NCI-H1048 (cell line): Measurements from ENCODE around the gene THAP4.
"Not testable (repeated sequence)": the region's sequence is repeated elsewhere in the genome, so short reads cannot be mapped to it uniquely, and the experiment has no call there.

ENCODE experiments used
- DNase-seq: peaks from one replicate; lab custom pipeline; 2025; lab: John Stamatoyannopoulos, UW

THAP4 gene

DNA sequence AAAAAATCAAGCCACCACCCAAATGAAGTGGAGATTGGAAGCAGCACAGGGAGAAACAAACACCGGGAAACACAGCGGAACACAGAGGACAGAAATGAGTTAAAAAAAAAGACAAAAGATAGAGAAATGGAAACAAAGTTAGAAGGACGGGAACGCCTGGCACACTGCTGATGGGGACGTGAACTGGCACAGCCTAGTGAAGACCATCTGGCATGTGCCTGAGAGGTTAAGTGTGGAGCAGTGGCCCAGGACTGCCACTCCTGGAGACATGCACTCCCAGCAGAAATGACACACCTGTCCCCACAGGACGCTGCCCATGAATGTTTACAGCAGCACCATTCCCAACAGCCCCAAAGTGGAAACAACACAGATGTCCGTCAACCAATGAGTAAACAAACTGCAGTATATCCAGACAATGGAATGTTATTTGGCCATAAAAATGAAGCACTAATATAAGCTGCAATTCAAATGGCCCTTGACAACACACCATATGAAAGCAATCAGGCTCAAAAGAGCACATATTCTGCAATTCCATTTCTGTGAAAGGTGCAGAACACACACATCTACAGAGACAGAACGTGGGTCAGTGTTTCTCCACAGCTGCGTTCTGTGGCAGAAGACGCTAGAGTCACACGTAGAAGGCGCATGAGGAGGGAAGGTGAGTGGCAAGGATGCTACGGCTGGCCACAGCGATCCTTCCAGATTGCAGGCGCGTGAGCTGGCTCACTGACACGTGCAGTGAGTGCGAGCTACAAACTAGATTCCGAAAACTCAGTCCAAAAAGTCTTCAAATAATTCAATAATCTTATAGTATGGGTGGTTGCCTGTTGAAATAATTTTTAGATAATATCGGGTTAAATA lies 24.6 kb downstream of the THAP4 start:
- no peak for DNase-seq

DNA sequence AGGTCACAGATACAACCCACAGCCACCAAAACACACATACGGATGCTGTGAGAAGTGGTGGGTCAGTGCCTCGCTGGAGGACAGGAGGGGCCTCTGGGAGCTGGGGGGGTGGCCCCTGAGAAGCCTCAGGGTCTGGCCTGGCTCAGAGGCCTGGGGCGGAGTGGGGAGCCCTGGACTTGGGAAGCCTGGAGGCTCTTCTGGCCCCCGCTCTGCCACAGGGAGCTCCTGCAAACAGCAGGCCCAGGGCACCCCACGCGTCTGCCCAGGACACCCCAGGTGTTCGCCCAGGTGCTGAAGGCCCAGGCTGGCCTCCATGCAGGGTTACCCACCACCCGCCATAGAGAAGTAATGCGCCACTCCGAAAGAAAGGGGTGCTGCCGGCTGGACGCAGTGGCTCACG lies 25.9 kb downstream of the THAP4 start:
- DNase-seq: no peak

DNA sequence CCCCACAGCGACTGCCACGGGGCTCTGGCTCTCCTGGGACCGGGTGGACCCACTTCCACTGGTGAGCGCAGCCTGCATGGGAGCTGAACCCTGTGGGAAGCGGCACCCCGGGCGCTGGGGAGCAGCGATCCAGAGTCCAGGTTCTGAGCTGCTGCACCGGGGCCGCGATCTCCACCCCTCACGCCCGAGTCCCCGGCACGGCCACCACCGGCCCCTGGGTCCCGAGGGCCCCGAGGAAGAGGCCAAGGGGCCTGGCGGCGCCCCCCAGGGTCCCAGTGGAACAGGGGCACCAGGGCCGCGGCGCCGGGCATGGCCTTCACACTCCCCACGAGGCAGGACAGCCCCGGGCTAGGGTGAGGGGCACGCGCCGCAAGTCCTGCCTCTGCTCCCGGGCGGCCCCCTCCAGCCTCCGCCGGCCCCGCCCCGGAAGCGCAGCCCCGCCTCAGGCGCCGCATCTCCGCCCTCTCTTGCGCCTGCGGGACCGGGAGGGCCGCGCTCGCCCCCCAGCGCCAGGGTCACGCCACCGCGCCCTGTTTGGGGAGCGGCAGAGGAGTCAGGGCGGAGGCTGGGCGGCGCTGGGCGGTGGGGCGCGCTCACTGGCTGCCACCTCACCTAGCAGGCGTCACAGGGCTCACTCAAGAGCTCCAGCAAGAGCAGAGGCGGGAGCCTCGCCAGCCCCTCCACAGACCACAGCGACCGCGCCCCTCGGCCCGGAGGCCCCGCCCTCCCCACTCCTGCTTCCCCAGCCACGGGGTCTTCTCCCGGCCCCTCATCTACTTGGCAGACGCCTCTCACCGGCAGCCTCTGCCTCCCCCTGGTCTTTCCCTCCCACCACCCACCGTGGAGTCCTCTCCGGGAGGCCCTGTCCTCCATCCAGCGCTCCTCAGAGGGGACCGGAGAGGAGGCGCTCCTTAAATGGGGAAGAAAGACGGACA lies 26.8 kb downstream of the THAP4 start:
- no peak for DNase-seq

DNA sequence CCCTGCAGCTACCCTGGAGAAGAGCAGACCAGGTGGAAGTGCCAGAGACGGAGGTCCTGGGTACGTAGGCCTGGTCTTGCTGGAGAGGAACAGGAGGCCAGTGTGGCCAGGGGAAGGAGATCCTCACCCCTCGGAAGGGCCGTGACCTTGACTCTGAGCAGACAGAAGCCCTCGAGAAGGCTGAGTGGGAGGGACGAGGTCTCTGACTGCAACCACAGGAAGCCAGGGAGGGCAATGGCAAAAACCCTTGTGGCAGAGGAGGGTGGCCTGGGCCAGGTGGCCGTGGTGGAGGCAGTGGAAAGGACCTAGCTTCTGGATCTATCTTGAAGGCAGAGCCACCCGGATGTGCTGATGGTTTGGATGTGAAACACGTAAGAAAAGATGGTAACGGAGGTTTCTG lies 28.1 kb downstream of the THAP4 start:
- DNase-seq: no peak

DNA sequence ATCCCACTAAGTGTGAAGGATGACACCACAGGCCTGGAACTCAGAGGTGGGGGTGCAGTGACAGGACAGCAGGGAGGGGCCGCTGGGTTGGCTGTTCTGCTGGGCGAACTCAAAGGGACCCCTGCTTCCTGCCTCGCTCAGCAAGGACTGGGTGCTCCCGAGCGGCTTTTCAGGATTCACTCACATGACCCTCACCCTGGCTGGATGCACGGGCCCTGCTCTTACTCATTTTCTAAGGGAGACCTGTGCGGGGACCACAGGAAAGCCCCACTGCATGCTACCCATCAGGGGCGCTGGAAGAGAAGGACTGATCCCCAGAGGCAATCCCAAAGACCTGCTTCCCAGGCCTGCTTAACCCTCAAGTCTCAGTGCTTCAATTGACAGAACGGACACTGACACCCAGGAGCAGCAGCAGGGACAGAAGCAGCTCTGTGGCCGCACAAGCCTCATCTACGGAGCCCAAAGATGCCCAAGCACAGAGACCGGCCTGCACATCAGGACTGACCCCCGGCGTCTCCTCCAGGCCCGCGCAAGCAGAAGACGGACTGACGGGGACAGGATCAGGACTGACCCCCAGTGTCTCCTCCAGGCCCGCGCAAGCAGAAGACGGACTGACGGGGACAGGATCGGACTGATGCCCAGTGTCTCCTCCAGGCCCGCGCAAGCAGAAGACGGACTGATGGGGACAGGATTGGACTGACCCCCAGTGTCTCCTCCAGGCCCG lies 29.6 kb downstream of the THAP4 start:
- no peak for DNase-seq

DNA sequence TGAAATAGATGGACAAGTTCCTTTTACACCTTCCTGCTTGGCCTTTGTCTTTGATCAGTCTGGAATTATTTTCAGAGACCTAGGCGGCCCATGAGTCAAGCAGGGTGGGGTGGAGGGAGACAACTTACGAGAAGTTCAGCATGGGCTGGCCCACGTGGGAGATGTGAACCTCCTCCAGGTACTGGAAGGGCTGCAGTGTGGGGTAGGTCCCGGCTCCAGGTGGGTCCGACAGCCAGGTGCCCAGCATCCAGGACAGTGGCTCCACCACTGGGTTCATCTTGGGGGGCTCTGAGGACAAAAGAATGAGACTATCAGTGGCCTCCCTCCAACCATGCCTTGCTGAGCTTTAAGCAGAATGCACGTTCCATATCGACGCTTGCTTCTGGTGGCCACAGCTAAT lies 30.8 kb downstream of the THAP4 start:
- no peak for DNase-seq

DNA sequence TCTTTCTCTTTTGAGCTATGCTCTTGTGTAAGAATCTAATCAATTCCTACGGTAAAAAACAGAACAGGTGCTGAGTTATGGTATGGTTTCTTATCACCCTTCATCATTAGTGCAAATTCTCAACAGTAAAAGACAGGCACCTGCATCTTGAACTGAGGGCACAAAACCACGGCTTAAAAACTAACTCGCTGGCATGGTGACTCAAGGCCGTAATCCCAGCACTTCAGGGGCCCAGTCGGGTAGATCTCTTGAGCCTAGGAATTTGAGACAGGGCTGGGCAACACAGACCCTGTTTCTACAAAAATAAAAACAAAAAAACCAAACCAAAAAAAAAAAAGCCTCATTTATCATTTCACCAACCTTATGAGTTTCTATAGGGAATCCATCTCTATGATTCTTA lies 33.3 kb downstream of the THAP4 start:
- DNase-seq: no peak

DNA sequence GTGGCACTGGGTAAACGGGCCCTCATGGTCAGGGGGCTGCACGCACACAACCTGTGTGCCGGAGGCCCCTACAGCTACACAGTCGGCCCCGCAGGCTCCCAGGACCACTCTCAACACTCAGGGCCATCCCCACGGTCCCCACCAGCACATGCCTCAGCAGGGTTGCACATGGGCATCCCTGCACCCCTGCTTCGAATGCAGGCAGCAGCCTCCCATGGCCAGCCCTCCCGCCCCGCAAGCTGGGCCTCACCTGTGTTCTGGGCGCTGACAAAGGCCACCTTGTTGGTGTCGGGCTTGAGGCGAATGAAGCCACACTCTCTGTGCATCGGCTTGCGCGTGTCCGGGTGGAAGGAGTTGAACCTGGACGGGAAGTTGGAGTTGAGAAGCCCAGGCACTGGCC lies 34.2 kb downstream of the THAP4 start:
- DNase-seq: no peak

DNA sequence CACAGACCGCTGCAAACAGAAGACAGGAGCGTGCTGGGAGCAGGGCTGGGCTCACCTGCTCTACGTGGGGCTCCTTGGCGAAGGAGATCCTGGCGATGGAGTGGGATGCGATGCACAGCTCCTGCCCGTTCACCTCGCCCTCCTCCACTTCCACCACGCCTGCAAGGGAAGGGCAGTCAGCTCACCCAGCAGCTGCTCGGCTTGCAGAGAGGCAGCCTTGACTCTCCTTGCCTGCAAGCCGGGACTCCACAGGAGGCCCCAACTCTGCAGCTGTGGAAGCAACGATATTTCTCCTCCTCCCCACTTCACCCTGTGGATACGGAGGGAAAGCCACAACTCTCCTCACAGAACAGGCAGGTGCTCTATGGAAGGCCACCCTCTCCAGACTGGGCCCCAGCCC lies 35.1 kb downstream of the THAP4 start:
- DNase-seq: no peak

DNA sequence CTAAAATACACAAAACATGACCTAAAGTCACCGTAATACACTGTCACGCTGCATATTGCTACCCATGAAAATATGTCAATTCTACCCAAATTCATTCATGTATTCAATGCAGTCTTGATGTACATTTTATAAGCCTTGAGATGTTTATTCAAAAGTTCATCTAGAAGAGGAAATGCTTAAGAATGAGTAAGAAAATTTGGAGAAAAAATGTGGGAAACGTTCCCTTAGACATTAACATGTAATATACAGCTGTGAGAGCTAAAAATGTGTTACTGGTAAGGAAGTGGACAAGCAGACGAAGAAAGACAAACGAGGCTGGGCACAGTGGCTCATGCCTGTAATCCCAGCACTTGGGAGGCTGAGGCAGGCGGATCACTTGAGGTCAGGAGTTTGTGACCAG lies 37.3 kb downstream of the THAP4 start:
- no peak for DNase-seq

DNA sequence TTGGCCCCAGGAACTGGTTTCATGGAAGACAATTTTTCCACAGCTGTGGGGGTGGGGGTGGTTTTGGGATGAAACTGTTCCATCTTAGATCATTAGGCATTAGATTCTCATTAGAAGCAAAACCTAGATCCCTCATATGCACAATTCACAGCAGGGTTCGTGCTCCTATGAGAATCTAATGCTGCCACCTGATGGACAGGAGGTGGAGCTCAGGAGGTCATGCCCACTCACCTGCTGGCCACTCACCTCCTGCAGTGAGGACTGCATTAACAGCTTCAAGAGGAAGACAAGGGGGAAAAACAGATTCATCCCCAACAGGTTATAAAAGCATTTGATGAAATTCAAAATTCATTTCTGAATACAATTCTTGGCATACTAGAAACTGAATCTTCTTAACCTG lies 38.5 kb downstream of the THAP4 start:
- DNase-seq: no peak

DNA sequence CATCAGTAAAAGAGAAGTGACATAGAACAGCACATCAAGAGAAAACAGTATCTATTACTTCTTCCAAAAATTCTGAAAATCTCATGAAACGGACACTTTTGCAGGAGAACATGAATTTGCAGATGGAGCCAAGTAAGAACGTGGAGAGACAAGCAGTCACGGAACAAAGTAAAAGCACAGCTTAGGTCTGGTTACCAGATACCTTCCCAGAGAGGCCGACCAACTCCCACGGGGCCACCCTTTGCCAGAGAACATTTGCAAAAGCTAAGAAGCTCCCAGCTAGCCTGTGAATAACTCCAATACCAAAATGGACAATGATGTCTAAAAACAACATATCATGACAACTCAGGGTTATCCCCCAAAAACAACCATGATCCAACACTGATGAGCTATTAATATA lies 38.9 kb downstream of the THAP4 start:
- DNase-seq: no peak

DNA sequence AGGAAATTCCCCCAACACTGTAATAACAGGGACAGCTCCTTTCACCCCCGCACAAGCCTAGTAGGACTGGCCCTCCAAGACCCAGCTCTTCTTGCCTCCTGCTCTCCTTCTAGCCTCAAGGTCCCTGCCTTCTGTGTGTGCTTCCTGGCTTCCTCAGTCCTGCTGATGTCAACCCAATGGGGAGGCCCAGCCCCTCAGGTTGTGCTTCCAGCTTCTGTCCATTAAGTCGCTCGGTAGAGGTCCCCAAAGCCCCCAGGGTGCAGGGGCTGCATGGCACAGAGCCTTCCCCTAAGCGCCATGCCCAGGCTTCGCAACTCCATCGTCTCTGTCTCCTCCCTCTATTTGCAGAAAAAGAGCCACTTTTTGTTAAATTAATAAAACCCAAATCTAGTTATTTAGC lies 39.4 kb downstream of the THAP4 start:
- DNase-seq: no peak

DNA sequence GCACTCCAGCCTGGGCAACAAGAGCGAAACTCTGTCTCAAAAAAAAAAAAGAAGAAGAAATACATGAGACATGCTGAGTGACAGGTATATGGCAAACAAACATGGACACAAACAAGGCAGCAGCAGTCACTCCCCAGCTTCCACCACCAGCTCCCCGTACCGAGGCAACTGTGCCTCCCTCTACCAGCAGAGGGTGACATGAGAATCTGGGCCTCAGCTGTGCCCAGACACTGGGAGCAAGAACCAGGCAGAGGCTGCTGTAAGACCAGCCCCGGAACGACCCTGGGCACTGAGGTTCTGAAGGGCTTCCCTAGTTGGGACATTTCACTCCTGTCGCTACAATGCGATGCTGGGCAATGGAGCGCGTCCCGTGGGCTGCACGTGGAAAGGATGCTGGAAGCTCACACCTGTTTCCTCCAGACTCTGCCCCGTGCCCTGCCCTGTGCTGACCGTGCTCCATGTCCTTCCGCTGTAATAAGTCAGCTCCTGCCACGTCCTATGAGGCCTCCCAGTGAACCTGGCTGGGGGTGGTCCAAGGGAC lies 41.3 kb downstream of the THAP4 start:
- no peak for DNase-seq

DNA sequence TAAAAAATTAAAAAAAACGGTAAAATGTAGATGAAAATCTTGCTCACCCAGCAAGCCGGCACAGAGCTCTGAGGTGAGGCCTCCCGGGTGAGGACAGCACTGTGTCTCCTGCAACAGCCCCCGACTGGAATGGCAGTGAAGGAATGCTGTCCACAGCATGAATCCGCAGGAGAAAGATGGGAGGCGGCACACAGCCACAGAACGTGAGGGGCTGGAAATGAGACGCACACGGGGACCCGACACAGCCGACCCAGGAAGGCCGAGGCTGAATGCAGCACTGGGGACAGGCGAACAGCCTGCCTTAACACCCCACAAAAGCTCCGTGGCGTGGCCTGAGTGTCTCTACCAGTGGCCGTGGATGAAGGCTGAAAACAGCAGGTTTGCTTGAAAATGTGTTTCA lies 43.7 kb downstream of the THAP4 start:
- no peak for DNase-seq

DNA sequence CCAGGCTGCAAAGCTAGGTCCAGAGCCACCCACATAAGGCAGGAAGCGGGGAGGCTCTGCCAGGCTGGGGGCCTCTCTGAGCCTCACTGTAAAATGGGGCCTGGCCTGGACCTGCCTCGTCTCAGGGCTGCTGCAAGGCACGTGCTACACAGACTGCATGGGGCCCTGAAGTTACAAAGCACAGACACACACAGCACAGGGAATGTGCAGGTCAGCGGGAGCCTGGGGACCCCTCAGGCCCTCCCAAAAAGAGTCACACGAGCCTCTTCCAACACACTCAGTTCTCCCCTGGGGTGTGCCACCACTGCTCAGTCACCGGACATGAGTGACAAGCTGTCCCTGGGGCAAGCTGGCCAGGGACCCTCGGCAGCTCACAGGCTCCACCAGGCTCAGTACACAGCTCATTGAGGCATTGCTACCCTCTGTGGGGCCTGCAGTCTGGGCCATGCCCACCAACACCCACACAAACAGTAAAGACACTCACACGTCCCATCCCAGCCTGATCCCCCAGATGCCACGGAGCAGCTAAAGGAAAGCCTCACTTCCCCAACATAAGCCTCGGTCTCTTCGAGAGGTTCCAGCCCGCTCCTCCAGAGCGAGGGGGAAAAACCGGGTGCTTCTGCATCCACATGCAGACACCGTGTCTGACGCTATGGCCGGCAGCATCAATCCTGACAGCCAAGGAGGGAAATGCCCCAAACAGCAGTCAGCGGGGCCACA lies 44.7 kb downstream of the THAP4 start:
- DNase-seq: no peak

DNA sequence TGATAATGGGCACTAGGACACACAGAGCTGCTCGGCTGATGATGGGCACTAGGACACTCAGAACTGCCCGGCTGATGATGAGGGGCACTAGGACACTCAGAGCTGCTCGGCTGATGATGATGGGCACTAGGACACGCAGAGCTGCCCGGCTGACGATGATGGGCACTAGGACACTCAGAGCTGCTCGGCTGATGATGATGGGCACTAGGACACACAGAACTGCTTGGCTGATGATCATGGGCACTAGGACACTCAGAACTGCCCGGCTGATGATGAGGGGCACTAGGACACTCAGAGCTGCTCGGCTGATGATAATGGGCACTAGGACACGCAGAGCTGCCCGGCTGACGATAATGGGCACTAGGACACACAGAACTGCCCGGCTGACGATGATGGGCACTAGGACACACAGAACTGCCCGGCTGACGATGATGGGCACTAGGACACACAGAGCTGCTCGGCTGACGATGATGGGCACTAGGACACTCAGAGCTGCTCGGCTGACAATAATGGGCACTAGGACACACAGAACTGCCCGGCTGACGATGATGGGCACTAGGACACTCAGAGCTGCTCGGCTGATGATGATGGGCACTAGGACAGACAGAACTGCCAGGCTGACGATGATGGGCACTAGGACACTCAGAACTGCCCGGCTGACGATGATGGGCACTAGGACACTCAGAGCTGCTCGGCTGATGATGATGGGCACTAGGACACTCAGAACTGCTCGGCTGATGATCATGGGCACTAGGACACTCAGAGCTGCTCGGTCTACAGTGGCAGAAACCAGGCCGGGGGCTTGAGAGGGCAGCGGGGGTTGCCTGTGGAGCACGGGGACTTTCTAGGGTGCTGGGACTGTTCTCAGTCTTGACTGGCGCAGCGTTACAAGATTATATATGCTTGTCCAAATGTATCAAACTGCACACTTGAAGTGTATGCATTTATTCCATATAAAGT lies 46.2 kb downstream of the THAP4 start:
- not testable (repeated sequence) for DNase-seq

DNA sequence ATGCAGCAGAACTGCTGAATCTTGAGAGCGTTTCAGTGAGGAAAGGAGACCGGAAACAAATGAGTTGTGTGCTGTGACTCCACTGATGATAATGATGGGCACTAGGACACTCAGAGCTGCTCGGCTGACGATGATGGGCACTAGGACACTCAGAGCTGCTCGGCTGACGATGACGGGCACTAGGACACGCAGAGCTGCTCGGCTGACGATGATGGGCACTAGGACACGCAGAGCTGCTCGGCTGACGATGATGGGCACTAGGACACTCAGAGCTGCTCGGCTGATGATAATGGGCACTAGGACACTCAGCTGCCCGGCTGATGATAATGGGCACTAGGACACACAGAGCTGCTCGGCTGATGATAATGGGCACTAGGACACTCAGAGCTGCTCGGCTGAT lies 47.1 kb downstream of the THAP4 start:
- not testable (repeated sequence) for DNase-seq

DNA sequence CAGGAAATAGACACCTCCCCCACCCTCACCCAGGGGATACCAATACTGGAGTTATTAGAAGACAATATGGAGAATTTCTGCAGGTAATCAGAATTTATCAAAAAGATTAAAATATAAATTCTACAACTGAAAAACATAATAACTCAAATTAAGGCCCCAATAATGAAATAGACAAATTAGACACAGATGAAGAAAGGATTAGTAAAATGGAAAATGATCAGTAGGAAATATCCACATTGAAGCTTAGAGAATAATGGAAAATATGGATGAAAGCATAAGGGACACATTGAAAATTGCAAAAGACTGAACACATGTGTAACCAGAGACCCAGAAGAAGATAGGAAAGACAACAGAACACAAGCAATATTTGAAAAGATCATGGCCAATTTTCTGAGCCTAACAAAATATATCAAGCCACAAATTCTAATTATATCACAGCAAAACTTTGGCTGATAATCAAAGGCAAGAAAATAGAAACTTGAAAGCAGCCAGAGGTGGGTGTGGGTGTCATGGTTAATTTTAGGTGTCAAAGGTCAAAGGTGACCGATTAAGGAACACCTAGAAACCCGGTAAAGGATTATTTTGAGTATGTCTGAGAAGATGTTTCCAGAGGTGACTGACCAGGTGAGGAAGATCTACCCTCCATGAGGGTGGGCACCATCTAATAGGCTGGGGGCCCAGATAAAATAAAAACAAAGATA lies 50.2 kb downstream of the THAP4 start:
- no peak for DNase-seq

DNA sequence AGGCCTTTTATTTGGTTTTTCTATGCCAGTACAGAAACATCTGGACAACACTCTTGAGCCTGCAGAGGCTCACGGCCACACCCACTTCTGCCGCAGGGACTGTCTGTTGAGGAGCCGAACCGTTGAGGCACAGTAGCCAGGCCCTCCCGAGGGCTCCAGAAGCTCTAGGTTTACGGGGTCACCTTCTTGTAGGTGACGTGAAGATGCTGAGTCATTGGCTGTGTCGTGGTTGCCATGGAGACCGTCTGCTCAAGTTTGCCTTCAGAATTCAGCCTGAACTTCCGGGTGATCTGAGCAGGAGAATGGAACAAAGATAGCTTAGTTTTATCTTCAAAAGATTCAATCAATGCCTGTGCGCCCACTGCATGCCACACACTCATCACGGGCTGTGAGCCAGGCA lies 52.5 kb downstream of the THAP4 start:
- no peak for DNase-seq
